Prostate gland (tissue), 2 donors: ENCODE measurements around the gene CCDC149. TPM values are rescaled to one million over a fixed set of nuclear protein-coding genes. Genes with fewer than 3 reads are reported as not detected.
A peak's percentile ranks its signal among the peaks of the same experiment; 100 is the strongest.

Source experiments
- DNase-seq: peaks from one replicate; pipeline ENCODE4 v3.0.0-alpha.2; 2019; ENCODE audit warnings: low spot score
- H3K27ac ChIP-seq, 2 donors: fragments of 200-600 bp; sonication (generic); 2 replicates each; pipeline ENCODE4 v1.5.1; 2017 to 2019
- H3K27me3 ChIP-seq: fragments of 200-600 bp; sonication (generic); replicated peaks from 2 replicates; pipeline ENCODE4 v1.5.1; 2019; ENCODE audit not compliant: insufficient read depth
- H3K36me3 ChIP-seq, 2 donors: fragments of 200-600 bp; sonication (generic); 1 replicate in 1 of 2; 2 replicates in 1 of 2; pipeline versions ENCODE4 v1.5.1 to v1.8.1; 2017 to 2019
- H3K4me1 ChIP-seq: fragments of 200-600 bp; sonication (generic); replicated peaks from 2 replicates; pipeline ENCODE4 v1.5.1; 2019
- H3K4me3 ChIP-seq, 2 donors: fragments of 200-600 bp; sonication (generic); 2 replicates each; pipeline ENCODE4 v1.5.1; 2017 to 2019
- H3K9me3 ChIP-seq: fragments of 200-600 bp; sonication (generic); 2 replicates; pipeline ENCODE4 v1.5.1; 2017
- POLR2A ChIP-seq: fragments of 450-650 bp; IDR thresholded peaks from one replicate; pipeline ENCODE4 v1.6.1; 2016; ENCODE audit warnings: antibody characterized with exemption, mild to moderate bottlenecking
- POLR2AphosphoS5 ChIP-seq: sonication (generic); formaldehyde crosslinking; IDR thresholded peaks from one replicate; pipeline ENCODE4 v1.6.1; 2017; ENCODE audit warnings: antibody characterized with exemption
- WGBS: methylation state at CpG from one replicate; pipeline ENCODE4 v1.1.5; 2018; 5-methylcytosine and 5-hydroxymethylcytosine counted together
- intact Hi-C: fragments of 100-400 bp; cut with DNase I; formaldehyde crosslinking; loops from one replicate; pipeline ENCODE4 v1.14.2; 2022
- total RNA-seq, 2 donors: library from RNA; depleted of rRNA; stranded (reverse); fragments of >200 nt; gene quantifications; one replicate each; pipeline ENCODE4 v1.1.0, GENCODE V29; 2016
- TF ChIP-seq, protein P1 (sequence below), 4 experiments: fragments of 200-600 bp in 2 of 4; fragments of 450-650 bp in 2 of 4; sonication (generic) in 2 of 4; IDR thresholded peaks; 1 replicate in 3 of 4; 2 replicates in 1 of 4; pipeline ENCODE4 v1.5.1; 2016 to 2019; ENCODE audit warnings: antibody characterized with exemption in 4 of 4, mild to moderate bottlenecking in 2 of 4, moderate library complexity in 2 of 4

Gene CCDC149
- total RNA-seq, 2 donors from 2014 or later: 14.0 to 19.6 TPM

GRCh38 chr4:24862073-24862751, 50.6 kb downstream of the CCDC149 start:
- no peaks in the 10 kb centered on the region for H3K27me3 ChIP-seq
- TF ChIP-seq POLR2AphosphoS5 (no peak), POLR2A (no peak)
- TF ChIP-seq, protein P1, sequence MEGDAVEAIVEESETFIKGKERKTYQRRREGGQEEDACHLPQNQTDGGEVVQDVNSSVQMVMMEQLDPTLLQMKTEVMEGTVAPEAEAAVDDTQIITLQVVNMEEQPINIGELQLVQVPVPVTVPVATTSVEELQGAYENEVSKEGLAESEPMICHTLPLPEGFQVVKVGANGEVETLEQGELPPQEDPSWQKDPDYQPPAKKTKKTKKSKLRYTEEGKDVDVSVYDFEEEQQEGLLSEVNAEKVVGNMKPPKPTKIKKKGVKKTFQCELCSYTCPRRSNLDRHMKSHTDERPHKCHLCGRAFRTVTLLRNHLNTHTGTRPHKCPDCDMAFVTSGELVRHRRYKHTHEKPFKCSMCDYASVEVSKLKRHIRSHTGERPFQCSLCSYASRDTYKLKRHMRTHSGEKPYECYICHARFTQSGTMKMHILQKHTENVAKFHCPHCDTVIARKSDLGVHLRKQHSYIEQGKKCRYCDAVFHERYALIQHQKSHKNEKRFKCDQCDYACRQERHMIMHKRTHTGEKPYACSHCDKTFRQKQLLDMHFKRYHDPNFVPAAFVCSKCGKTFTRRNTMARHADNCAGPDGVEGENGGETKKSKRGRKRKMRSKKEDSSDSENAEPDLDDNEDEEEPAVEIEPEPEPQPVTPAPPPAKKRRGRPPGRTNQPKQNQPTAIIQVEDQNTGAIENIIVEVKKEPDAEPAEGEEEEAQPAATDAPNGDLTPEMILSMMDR (IDR thresholded peaks at IDR 0.05): no peak
- H3K36me3 ChIP-seq: no peaks in the 10 kb centered on the region
- no peak overlapping the region for H3K4me3 ChIP-seq
- H3K4me1 ChIP-seq: no peaks in the 10 kb centered on the region
- H3K27ac ChIP-seq: no peak overlapping the region
- intact Hi-C loops: no loop called here
- 96% methylated on average over 8 of the region's 8 CpGs for WGBS
- H3K9me3 ChIP-seq: no peaks in the 10 kb centered on the region
- no peak for DNase-seq

DNA sequence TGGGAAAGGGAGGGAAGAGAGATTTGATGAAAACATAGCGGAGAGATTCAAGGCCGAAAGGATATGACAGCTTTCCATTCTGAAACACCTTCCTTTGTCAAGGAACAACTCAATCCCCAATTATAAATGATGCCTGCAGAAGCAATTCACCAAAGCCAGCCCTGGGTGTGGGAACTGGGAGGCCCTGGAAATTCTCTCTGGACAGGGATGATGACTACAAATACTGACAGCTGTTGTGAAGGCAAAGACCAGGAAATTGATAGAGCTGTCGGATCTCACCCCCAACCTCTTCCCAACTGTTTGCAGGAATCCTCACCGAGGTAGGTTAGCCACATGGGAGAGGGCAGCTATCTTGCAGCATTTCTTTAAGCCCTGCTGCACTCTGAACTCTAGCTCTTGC, 54.3 kb downstream of the CCDC149 start:
- TF ChIP-seq POLR2AphosphoS5: no peak
- no peak for TF ChIP-seq POLR2A
- TF ChIP-seq, protein P1 (IDR thresholded peaks at IDR 0.05): no peak
- Histone ChIP-seq H3K27me3 (no peaks in the 10 kb centered on the region), H3K4me3 (no peak overlapping the region), H3K36me3 (no peaks in the 10 kb centered on the region), H3K4me1 (no peaks in the 10 kb centered on the region), H3K27ac (peak overlapping the region in 1 of 2 donors; percentile 1), H3K9me3 (no peaks in the 10 kb centered on the region)
- intact Hi-C loops: loop anchor here (5.0 kb wide), 1 partner anchor 276 kb away; the partner anchor contains the start of gene DHX15
- no peak for DNase-seq
- 82% methylated on average over 4 of the region's 4 CpGs for WGBS

- Histone ChIP-seq H3K27me3 (no peaks in the 10 kb centered on the region), H3K4me1 (no peaks in the 10 kb centered on the region), H3K4me3 (no peak overlapping the region), H3K27ac (peak overlapping the region in 1 of 2 donors; percentile 25), H3K9me3 (no peaks in the 10 kb centered on the region), H3K36me3 (no peaks in the 10 kb centered on the region)
- TF ChIP-seq, protein P1 (IDR thresholded peaks at IDR 0.05): no peak
- TF ChIP-seq POLR2AphosphoS5 (peak; percentile 7), POLR2A (no peak)
- WGBS: 38% methylated on average over 3 of the region's 3 CpGs
- intact Hi-C loops: loop anchor here (5.0 kb wide), 1 partner anchor 276 kb away; the partner anchor contains the start of gene DHX15
- no peak for DNase-seq
These were observed 54.8 kb downstream of the CCDC149 start for GRCh38 chr4:24858026-24858425.

DNA sequence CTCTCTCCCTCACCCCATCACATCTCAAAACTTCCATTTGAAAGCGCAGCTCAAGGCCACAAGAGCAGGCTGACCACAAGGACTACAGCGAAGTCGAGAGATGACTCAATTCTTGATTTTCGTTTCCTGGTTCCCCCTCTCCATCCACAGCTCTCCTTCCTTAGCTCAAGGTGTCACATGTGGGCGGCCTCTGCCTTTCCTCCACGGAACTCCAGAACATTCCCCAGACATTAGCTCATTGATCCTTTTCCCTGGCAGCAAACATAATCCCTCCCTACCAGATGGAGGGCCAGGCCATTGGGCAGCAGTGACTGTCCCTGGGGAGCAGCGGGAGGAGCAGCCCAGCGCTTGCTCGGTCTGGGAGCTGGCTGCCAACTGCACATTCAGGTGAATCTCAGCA, 56.3 kb downstream of the CCDC149 start:
- Histone ChIP-seq H3K9me3 (no peaks in the 10 kb centered on the region), H3K27me3 (no peaks in the 10 kb centered on the region), H3K36me3 (no peaks in the 10 kb centered on the region), H3K4me1 (no peaks in the 10 kb centered on the region), H3K27ac (no peak overlapping the region), H3K4me3 (no peak overlapping the region)
- DNase-seq: no peak
- intact Hi-C loops: loop anchor here (2.0 to 5.0 kb wide), 2 partner anchors 56 to 274 kb away; partner anchors contain the start of genes CCDC149 and DHX15
- 84% methylated on average over 9 of the region's 9 CpGs for WGBS
- TF ChIP-seq POLR2A: no peak
- TF ChIP-seq POLR2AphosphoS5: no peak
- TF ChIP-seq, protein P1 (IDR thresholded peaks at IDR 0.05): no peak

DNA sequence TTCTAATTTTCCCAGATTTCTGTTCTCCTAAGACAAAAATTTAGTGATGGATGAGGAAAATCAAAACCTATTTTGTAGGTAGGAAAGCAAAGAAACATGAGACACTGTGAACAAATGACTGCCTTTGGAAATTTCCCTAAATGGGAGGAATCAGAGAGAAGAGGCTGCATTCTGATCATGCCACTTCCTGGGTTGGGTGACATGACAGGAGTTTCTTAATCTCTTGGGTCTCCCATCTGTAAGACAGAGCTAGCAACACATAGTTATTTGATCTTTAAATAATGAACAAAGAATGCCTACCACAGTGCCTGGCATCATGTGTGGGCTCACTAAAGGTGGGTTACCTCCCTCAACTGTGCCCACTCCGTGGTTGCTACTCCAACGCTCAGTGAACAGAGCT, 57.1 kb downstream of the CCDC149 start:
- H3K9me3 ChIP-seq: no peaks in the 10 kb centered on the region
- no peak for DNase-seq
- TF ChIP-seq POLR2AphosphoS5 (no peak), POLR2A (no peak)
- TF ChIP-seq, protein P1 (IDR thresholded peaks at IDR 0.05): no peak
- WGBS: 78% methylated on average over 2 of the region's 2 CpGs
- no peaks in the 10 kb centered on the region for H3K4me1 ChIP-seq
- H3K36me3 ChIP-seq: no peaks in the 10 kb centered on the region
- no peaks in the 10 kb centered on the region for H3K27me3 ChIP-seq
- no peak overlapping the region for H3K4me3 ChIP-seq
- no peak overlapping the region for H3K27ac ChIP-seq
- intact Hi-C loops: loop anchor here (2.0 to 5.0 kb wide), 2 partner anchors 57 to 273 kb away; partner anchors contain the start of genes CCDC149 and DHX15
